ENCODE results near the gene ABT1.

- TF ChIP-seq EZH2 (IDR thresholded peaks at IDR 0.05; ENCODE audit: insufficient read depth, poor library complexity, severe bottlenecking) (no peak), EZH2phosphoT487 (IDR thresholded peaks at IDR 0.05; ENCODE audit: insufficient read depth, low read depth) (no peak)
Observed at GRCh38 chr6:26570027-26570809, 26.5 kb upstream of the ABT1 start.

Data from GM23248 (cell line).